Sigmoid colon (tissue), 7 donors: ENCODE data around the gene KLF18. TPM values are rescaled to one million over a fixed set of nuclear protein-coding genes. Genes with fewer than 3 reads are reported as not detected.
"Not testable (repeated sequence)": the region's sequence is repeated elsewhere in the genome, so short reads cannot be mapped to it uniquely, and the experiment has no call there.

Source experiments
- DNase-seq: peaks from one replicate; pipeline ENCODE4 v3.0.0-alpha.2; 2019
- H3K27ac ChIP-seq, 4 donors: fragments of 200-600 bp; sonication (generic); one replicate each; pipeline ENCODE4 v1.5.1; 2016 to 2019; ENCODE audit warnings: mild to moderate bottlenecking in 1 of 4
- H3K27me3 ChIP-seq, 3 donors: fragments of 200-600 bp; sonication (generic); one replicate each; pipeline ENCODE4 v1.5.1; 2019; ENCODE audit warnings: mild to moderate bottlenecking in 1 of 3
- H3K36me3 ChIP-seq, 4 donors: fragments of 200-600 bp; sonication (generic); one replicate each; pipeline ENCODE4 v1.5.1; 2016 to 2019
- H3K4me1 ChIP-seq, 4 donors: fragments of 200-600 bp; sonication (generic); one replicate each; pipeline ENCODE4 v1.5.1; 2017 to 2019
- H3K4me3 ChIP-seq, 4 donors: fragments of 200-600 bp; sonication (generic); one replicate each; pipeline ENCODE4 v1.5.1; 2017 to 2019; ENCODE audit warnings: mild to moderate bottlenecking in 2 of 4, moderate library complexity in 1 of 4
- H3K9me3 ChIP-seq, 4 donors: fragments of 200-600 bp in 3 of 4; sonication (generic) in 3 of 4; one replicate each; pipeline versions ENCODE4 v1.5.1 to v1.6.1; 2013 to 2019
- EP300 ChIP-seq, 4 donors: sonication (generic); formaldehyde crosslinking; IDR thresholded peaks; one replicate each; pipeline ENCODE4 v1.6.1; 2017; ENCODE audit warnings: antibody characterized with exemption in 4 of 4
- POLR2A ChIP-seq, 2 donors: fragments of 450-650 bp; IDR thresholded peaks; one replicate each; pipeline ENCODE4 v1.6.1; 2016; ENCODE audit warnings: antibody characterized with exemption in 2 of 2, mild to moderate bottlenecking in 2 of 2, moderate library complexity in 2 of 2
- POLR2AphosphoS5 ChIP-seq, 4 donors: sonication (generic); formaldehyde crosslinking; IDR thresholded peaks; one replicate each; pipeline ENCODE4 v1.6.1; 2017; ENCODE audit warnings: antibody characterized with exemption in 4 of 4
- WGBS, 2 donors: extraction: QIAGEN DNeasy Blood & Tissue Kit; methylation state at CpG; one replicate each; pipeline ENCODE4 v1.1.7; 2013; 5-methylcytosine and 5-hydroxymethylcytosine counted together
- intact Hi-C: fragments of 100-400 bp; cut with DNase I; formaldehyde crosslinking; loops from one replicate; pipeline ENCODE4 v1.15.1; 2023
- polyA plus RNA-seq, 3 donors: library from polyadenylated mRNA; stranded (reverse); fragments of 200-250 nt; gene quantifications; one replicate each; pipeline ENCODE4 v1.2.3, GENCODE V29; 2013
- total RNA-seq, 4 donors: library from RNA; depleted of rRNA; stranded (reverse); fragments of >200 nt; gene quantifications; one replicate each; pipeline ENCODE4 v1.1.0, GENCODE V29; 2016
- TF ChIP-seq, protein P1 (sequence below), 4 experiments: fragments of 450-650 bp in 3 of 4; fragments of 200-600 bp in 1 of 4; IDR thresholded peaks; one replicate each; pipeline ENCODE4 v1.5.1; 2016 to 2019; ENCODE audit warnings: antibody characterized with exemption in 4 of 4, mild to moderate bottlenecking in 3 of 4, moderate library complexity in 2 of 4
- donor health status: healthy with polysubstance abuse.
- donor health status: Bipolar disorder and iron deficiency.
- donor health status: healthy.

Gene KLF18
- total and polyA plus RNA-seq, 7 donors: under 0.01 TPM; not detected in 6

DNA sequence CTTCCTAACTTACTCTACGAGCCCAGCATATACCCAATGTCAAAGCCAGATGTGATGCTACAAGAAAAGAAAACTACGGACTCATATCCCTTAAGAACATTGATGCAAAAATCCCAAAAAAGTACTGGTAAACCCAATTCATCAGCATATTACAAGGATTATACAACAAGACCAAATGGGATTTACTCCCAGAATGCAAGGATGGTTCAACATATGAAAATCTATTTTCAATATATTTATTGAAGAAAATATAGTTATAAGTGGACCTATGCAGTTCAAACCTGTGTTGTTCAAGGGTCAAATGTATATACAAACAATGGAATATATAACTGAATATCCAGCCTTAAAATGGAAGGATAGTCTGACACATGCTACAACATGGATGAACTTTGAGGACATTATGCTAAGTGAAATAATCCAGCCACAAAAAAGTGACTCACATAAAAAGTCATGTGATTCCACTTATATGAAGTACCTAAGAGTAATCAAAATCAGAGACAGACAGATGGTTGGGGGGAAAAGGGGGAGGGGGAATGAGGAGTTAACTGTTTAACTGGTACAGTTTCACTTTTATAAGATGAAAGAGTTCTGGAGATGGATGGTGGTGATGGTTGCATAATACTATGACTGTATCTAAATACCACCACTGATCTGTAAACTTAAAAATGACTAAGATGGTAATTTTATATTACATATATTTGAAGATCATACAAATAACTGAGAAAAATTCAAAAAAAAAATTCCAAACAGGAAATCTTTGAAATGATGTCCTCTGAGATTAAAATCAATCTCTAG lies 3.7 kb upstream of the KLF18 start:
- no peaks in the 10 kb centered on the region for H3K36me3 ChIP-seq
- intact Hi-C loops: no loop called here
- H3K9me3 ChIP-seq: peaks cover 0 to 7% (median 2%) of the 10 kb centered on the region in 4 donors
- no peak overlapping the region for H3K27ac ChIP-seq
- 95 to 99% methylated on average over 2 of the region's 2 CpGs for WGBS, 2 donors
- DNase-seq: no peak
- H3K27me3 ChIP-seq: no peaks in the 10 kb centered on the region
- no peaks in the 10 kb centered on the region for H3K4me1 ChIP-seq
- no peak overlapping the region for H3K4me3 ChIP-seq
- TF ChIP-seq EP300 (IDR thresholded peaks at IDR 0.05): no peak
- no peak for TF ChIP-seq POLR2AphosphoS5 (IDR thresholded peaks at IDR 0.05)
- TF ChIP-seq, protein P1, sequence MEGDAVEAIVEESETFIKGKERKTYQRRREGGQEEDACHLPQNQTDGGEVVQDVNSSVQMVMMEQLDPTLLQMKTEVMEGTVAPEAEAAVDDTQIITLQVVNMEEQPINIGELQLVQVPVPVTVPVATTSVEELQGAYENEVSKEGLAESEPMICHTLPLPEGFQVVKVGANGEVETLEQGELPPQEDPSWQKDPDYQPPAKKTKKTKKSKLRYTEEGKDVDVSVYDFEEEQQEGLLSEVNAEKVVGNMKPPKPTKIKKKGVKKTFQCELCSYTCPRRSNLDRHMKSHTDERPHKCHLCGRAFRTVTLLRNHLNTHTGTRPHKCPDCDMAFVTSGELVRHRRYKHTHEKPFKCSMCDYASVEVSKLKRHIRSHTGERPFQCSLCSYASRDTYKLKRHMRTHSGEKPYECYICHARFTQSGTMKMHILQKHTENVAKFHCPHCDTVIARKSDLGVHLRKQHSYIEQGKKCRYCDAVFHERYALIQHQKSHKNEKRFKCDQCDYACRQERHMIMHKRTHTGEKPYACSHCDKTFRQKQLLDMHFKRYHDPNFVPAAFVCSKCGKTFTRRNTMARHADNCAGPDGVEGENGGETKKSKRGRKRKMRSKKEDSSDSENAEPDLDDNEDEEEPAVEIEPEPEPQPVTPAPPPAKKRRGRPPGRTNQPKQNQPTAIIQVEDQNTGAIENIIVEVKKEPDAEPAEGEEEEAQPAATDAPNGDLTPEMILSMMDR (IDR thresholded peaks at IDR 0.05): no peak
- no peak for TF ChIP-seq POLR2A (IDR thresholded peaks at IDR 0.05)

DNA sequence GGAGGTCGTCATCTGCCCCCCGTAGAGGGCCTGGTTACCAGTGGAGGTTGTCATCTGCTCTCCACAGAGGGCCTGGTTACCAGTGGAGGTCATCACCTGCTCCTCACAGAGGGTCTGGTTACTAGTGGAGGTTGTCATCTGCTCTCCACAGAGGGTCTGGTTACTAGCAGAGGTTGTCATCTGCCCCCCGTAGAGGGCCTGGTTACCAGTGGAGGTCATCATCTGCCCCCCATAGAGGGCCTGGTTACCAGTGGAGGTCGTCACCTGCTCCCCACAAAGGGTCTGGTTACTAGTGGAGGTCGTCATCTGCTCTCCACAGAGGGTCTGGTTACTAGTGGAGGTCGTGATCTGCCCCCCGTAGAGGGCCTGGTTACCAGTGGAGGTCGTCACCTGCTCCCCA lies 1.9 kb downstream of the KLF18 start:
- 85 to 87% methylated on average over 8 of the region's 8 CpGs for WGBS, 2 donors
- H3K4me3 ChIP-seq, H3K27ac ChIP-seq, intact Hi-C loops, H3K27me3 ChIP-seq, H3K36me3 ChIP-seq, H3K4me1 ChIP-seq, H3K9me3 ChIP-seq, DNase-seq: not testable (repeated sequence)

DNA sequence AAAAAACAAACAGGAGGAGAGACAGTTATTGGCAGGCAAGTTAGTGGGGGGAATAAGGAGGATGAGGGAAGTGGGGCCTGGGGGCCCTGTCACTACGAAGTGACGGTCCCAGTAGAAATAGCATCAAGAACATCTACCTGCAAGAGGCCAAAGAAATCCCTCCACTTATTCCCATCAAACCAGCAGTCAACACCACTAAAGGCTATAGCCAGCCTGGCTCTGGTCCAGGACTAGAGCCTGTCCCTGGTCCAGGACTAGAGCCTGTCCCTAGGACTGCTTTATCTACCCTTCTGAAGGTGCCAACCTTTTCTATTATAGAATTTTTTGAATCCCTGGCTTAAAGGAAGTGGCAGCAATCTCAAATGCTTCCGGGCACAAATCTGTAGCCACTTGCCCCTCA lies 3.2 kb downstream of the KLF18 start:
- WGBS, 2 donors: 87 to 95% methylated on average over 3 of the region's 3 CpGs
- intact Hi-C loops: no loop called here

GRCh38 chr1:44135886-44136285 lies 5.5 kb downstream of the KLF18 start:
- H3K9me3 ChIP-seq: no peaks in the 10 kb centered on the region
- H3K27me3 ChIP-seq: no peaks in the 10 kb centered on the region
- TF ChIP-seq, protein P1 (IDR thresholded peaks at IDR 0.05): no peak
- TF ChIP-seq EP300 (IDR thresholded peaks at IDR 0.05): no peak
- TF ChIP-seq POLR2A (IDR thresholded peaks at IDR 0.05): no peak
- no peak for TF ChIP-seq POLR2AphosphoS5 (IDR thresholded peaks at IDR 0.05)
- WGBS, 2 donors: 47 to 73% methylated on average over 2 of the region's 2 CpGs
- H3K4me3 ChIP-seq: no peak overlapping the region
- no peak overlapping the region for H3K27ac ChIP-seq
- H3K36me3 ChIP-seq: no peaks in the 10 kb centered on the region
- H3K4me1 ChIP-seq: no peaks in the 10 kb centered on the region
- no peak for DNase-seq
- intact Hi-C loops: no loop called here

More for the DNA sequence above, 3.2 kb downstream of the KLF18 start:
- no peak overlapping the region for H3K4me3 ChIP-seq
- no peaks in the 10 kb centered on the region for H3K9me3 ChIP-seq
- no peak overlapping the region for H3K27ac ChIP-seq
- H3K27me3 ChIP-seq: no peaks in the 10 kb centered on the region
- TF ChIP-seq, protein P1 (IDR thresholded peaks at IDR 0.05): no peak
- TF ChIP-seq POLR2A (IDR thresholded peaks at IDR 0.05) (no peak), EP300 (IDR thresholded peaks at IDR 0.05) (no peak), POLR2AphosphoS5 (IDR thresholded peaks at IDR 0.05) (no peak)
- no peaks in the 10 kb centered on the region for H3K36me3 ChIP-seq
- no peaks in the 10 kb centered on the region for H3K4me1 ChIP-seq
- no peak for DNase-seq

DNA sequence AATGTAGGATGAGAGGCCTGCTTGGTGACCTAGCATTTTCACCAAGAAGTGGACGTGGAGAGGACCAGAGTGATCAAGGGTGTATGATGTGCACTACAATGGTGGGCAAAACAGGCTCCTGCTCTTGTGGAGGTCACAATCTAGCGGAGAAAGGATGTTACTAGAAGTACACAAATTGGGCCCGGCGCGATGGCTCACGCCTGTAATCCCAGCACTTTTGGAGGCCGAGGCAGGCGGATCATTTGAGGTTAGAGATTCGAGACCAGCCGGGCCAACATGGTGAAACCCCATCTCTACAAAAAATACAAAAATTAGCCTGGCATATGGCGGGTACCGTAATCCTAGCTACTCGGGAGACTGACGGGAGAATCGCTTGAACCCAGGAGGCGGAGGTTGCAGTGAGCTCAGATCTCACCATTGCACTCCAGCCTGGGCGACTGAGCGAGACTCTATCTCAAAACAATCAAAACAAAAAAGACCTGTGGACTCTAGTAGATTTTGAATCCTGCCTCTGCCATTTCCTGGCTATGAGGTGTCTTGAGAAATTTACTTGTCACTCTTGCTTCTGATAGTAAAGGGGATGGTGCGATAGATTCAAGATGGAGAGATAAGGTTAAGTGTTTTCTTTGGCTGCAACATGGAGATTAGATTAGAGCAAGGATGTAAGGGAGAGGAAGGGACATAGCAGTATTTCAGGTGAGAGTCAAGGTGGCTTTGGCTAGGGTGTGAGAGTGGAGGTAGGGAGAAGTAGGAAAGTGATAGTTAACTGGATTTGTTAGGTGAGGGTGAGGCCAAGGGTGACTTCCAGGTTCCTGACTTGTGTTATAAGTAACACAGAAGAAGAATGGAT lies 7.1 kb downstream of the KLF18 start:
- Histone ChIP-seq H3K4me3 (no peak overlapping the region), H3K9me3 (no peaks in the 10 kb centered on the region), H3K27me3 (no peaks in the 10 kb centered on the region), H3K4me1 (no peaks in the 10 kb centered on the region), H3K27ac (no peak overlapping the region), H3K36me3 (no peaks in the 10 kb centered on the region)
- TF ChIP-seq POLR2AphosphoS5 (IDR thresholded peaks at IDR 0.05) (no peak), EP300 (IDR thresholded peaks at IDR 0.05) (no peak), POLR2A (IDR thresholded peaks at IDR 0.05) (no peak)
- TF ChIP-seq, protein P1 (IDR thresholded peaks at IDR 0.05): no peak
- no peak for DNase-seq
- WGBS, 2 donors: 93 to 94% methylated on average over 19 of the region's 19 CpGs
- intact Hi-C loops: no loop called here
